Right lobe of liver (tissue), 6 donors: ENCODE results near the gene HINT1. TPM values are rescaled to one million over a fixed set of nuclear protein-coding genes. Genes with fewer than 3 reads are reported as not detected.

Experiments
- ATAC-seq, 4 donors: fragments of 200-7000 bp; cut with Tn5 transposase; one replicate each; pipeline ENCODE4 v1.9.1; 2020; ENCODE audit warnings: mild to moderate bottlenecking in 4 of 4, moderate library complexity in 4 of 4
- DNase-seq, 3 donors: peaks; one replicate each; pipeline ENCODE4 v3.0.0-alpha.2; 2020
- H3K27ac ChIP-seq, 3 donors: fragments of 200-600 bp; one replicate each; pipeline ENCODE4 v1.8.0; 2022
- H3K27me3 ChIP-seq, 2 donors: fragments of 200-600 bp; one replicate each; pipeline ENCODE4 v1.8.0; 2022
- H3K36me3 ChIP-seq, 4 donors: fragments of 200-600 bp; sonication (generic) in 1 of 4; one replicate each; pipeline versions ENCODE4 v1.5.1 to v1.8.0; 2017 to 2022; ENCODE audit warnings: control low read depth in 1 of 4
- H3K4me1 ChIP-seq, 4 donors: fragments of 200-600 bp; sonication (generic) in 1 of 4; one replicate each; pipeline versions ENCODE4 v1.5.1 to v1.8.0; 2017 to 2022; ENCODE audit warnings: control low read depth in 1 of 4
- H3K4me3 ChIP-seq, 3 donors: fragments of 200-600 bp; one replicate each; pipeline ENCODE4 v1.8.0; 2022
- H3K9me3 ChIP-seq, 4 donors: fragments of 200-600 bp; sonication (generic) in 1 of 4; one replicate each; pipeline versions ENCODE4 v1.5.1 to v1.8.0; 2017 to 2022; ENCODE audit warnings: control low read depth in 1 of 4
- CTCF ChIP-seq, 4 donors: fragments of 200-600 bp in 3 of 4; fragments of 450-650 bp in 1 of 4; IDR thresholded peaks; one replicate each; pipeline versions ENCODE4 v1.5.1 to v1.8.0; 2016 to 2022; ENCODE audit warnings: antibody characterized with exemption in 4 of 4, mild to moderate bottlenecking in 2 of 4
- POLR2A ChIP-seq: fragments of 450-650 bp; IDR thresholded peaks from one replicate; pipeline ENCODE4 v1.6.1; 2017; ENCODE audit warnings: antibody characterized with exemption, mild to moderate bottlenecking
- WGBS: methylation state at CpG from one replicate; pipeline ENCODE4 v1.1.6; 2018; ENCODE audit warnings: low coverage, low lambda C conversion rate; ENCODE audit not compliant: insufficient coverage; ENCODE audit errors: missing lambda C conversion rate; 5-methylcytosine and 5-hydroxymethylcytosine counted together
- intact Hi-C, 2 donors: fragments of 100-400 bp; cut with DNase I; formaldehyde crosslinking; loops; one replicate each; pipeline versions ENCODE4 v1.11.2 to v1.14.1; 2022
- total RNA-seq, 6 experiments: library from RNA; depleted of rRNA in 2 of 6; stranded (reverse); fragments of >200 nt in 2 of 6; fragmentation: NEBNext Ultra II Directional in 3 of 6; extraction: Animal tissue kit (Norgen Biotek cat#: 25700) in 3 of 6; gene quantifications; one replicate each; pipeline versions ENCODE4 v1.1.0 to v1.2.4, GENCODE V29; 2016 to 2023
- donor health status: DM: no; HTN: yes; CAD: no.
- donor health status: DM: no; HTN: no; CAD: no.
- donor health status: DM: no; HTN: no; CAD: no.
- donor health status: DM: no; HTN: yes; CAD: no.
- donor health status: DM: no; HTN: yes; CAD: no.

HINT1 gene
- total RNA-seq, 6 experiments from 2014 or later, result 145 to 246 (median 196) TPM

GRCh38 chr5:131170540-131171275 is 5.7 kb upstream of the HINT1 start, which contains the start of gene LYRM7:
Gene LYRM7, plus strand, starts transcription at chr5:131170944. Its CDS starts 77 bp downstream, at chr5:131171021.
- Histone ChIP-seq H3K9me3 (no peaks in the 10 kb centered on the region), H3K4me3 (peak within 1 kb of the TSS; percentile 59 to 66 (median 65)), H3K27ac (peak within 1 kb of the TSS; percentile 47 to 65 (median 48)), H3K36me3 (no peaks in the 10 kb centered on the region), H3K4me1 (peaks cover 0 to 5% (median 0%) of the 10 kb centered on the region in 4 donors), H3K27me3 (no peaks in the 10 kb centered on the region)
- DNase-seq (peak; percentile 93 to 98 (median 96)), ATAC-seq (peak; percentile 98 to 99 (median 98))
- 1% methylated on average over 15 of the region's 42 CpGs for WGBS
- TF ChIP-seq CTCF (IDR thresholded peaks at IDR 0.05) (no peak), POLR2A (peak; percentile 63)
- intact Hi-C loops, result no loop called here

- no peak for ATAC-seq
- TF ChIP-seq POLR2A (no peak), CTCF (IDR thresholded peaks at IDR 0.05) (no peak)
- H3K9me3 ChIP-seq, result no peaks in the 10 kb centered on the region
- H3K27ac ChIP-seq, result peak overlapping the region; percentile 41 to 65 (median 48)
- peak overlapping the region; percentile 30 to 66 (median 65) for H3K4me3 ChIP-seq
- H3K4me1 ChIP-seq, result peaks cover 0 to 5% (median 0%) of the 10 kb centered on the region in 4 donors
- H3K27me3 ChIP-seq, result no peaks in the 10 kb centered on the region
- intact Hi-C loops, result no loop called here
- no peaks in the 10 kb centered on the region for H3K36me3 ChIP-seq
- DNase-seq, result no peak
- WGBS, result 26% methylated on average over 16 of the region's 16 CpGs
These were observed 4.9 kb upstream of the HINT1 start for GRCh38 chr5:131169810-131170539.

GRCh38 chr5:131167615-131168014 is 2.6 kb upstream of the HINT1 start:
- peaks cover 0 to 5% (median under 1%) of the 10 kb centered on the region in 4 donors for H3K36me3 ChIP-seq
- H3K4me3 ChIP-seq, result no peak overlapping the region
- H3K27me3 ChIP-seq, result no peaks in the 10 kb centered on the region
- 95% methylated on average over 5 of the region's 5 CpGs for WGBS
- ATAC-seq (no peak), DNase-seq (no peak)
- no peak for TF ChIP-seq POLR2A
- no peak for TF ChIP-seq CTCF (IDR thresholded peaks at IDR 0.05)
- intact Hi-C loops, result no loop called here
- H3K4me1 ChIP-seq, result peaks cover 0 to 8% (median 2%) of the 10 kb centered on the region in 4 donors
- H3K27ac ChIP-seq, result no peak overlapping the region
- no peaks in the 10 kb centered on the region for H3K9me3 ChIP-seq

GRCh38 chr5:131164191-131165118 is 601 bp downstream of the HINT1 start:
- intact Hi-C loops, result no loop called here
- peak; percentile 2 to 6 (median 4) for TF ChIP-seq CTCF (IDR thresholded peaks at IDR 0.05)
- no peak for TF ChIP-seq POLR2A
- Histone ChIP-seq H3K4me3 (peak overlapping the region; percentile 89 to 94 (median 93)), H3K27ac (peak overlapping the region; percentile 90 to 98 (median 96)), H3K4me1 (peaks cover 0 to 29% (median 14%) of the 10 kb centered on the region in 4 donors), H3K36me3 (peaks cover 0 to 37% (median 19%) of the 10 kb centered on the region in 4 donors), H3K27me3 (no peaks in the 10 kb centered on the region), H3K9me3 (no peaks in the 10 kb centered on the region)
- DNase-seq, result peak; percentile 65 to 75 (median 68)
- peak; percentile 63 to 80 (median 74) for ATAC-seq
- 0% methylated on average over 6 of the region's 73 CpGs for WGBS
